Pancreas (tissue), 10 donors: ENCODE results near the gene CCDC83. TPM values are rescaled to one million over a fixed set of nuclear protein-coding genes. Genes with fewer than 3 reads are reported as not detected.

Source experiments
- ATAC-seq, 4 donors: fragments of 200-7000 bp; cut with Tn5 transposase; one replicate each; pipeline versions ENCODE4 v1.8.0 to v1.9.1; 2020; ENCODE audit warnings: mild to moderate bottlenecking in 4 of 4, moderate library complexity in 4 of 4
- DNase-seq, 6 donors: peaks; one replicate each; pipeline ENCODE4 v3.0.0-alpha.2; 2020
- FAIRE-seq: peaks from 2 replicates; lab custom pipeline; 2012; peaks lifted over from hg19 to GRCh38; lab: Jason Lieb, UNC
- H3K27ac ChIP-seq, 4 donors: fragments of 200-600 bp; sonication (generic); 1 replicate in 3 of 4; 2 replicates in 1 of 4; pipeline versions ENCODE4 v1.5.0 to v1.8.0; 2020
- H3K27me3 ChIP-seq, 4 donors: fragments of 200-600 bp; one replicate each; pipeline ENCODE4 v1.8.0; 2021
- H3K36me3 ChIP-seq, 3 donors: fragments of 200-600 bp; sonication (generic) in 1 of 3; one replicate each; pipeline versions ENCODE4 v1.5.0 to v1.8.0; 2020 to 2021
- H3K4me1 ChIP-seq, 3 donors: fragments of 200-600 bp; one replicate each; pipeline ENCODE4 v1.8.0; 2021
- H3K4me3 ChIP-seq, 4 donors: fragments of 200-600 bp; sonication (generic) in 2 of 4; one replicate each; pipeline versions ENCODE4 v1.5.0 to v1.8.0; 2020 to 2021
- H3K9me3 ChIP-seq, 4 donors: fragments of 200-600 bp; one replicate each; pipeline ENCODE4 v1.8.0; 2021
- WGBS, 2 donors: extraction: QIAGEN DNeasy Blood & Tissue Kit; methylation state at CpG; one replicate each; pipeline ENCODE4 v1.1.7; 2013; 5-methylcytosine and 5-hydroxymethylcytosine counted together
- intact Hi-C, 3 donors: fragments of 100-400 bp; cut with DNase I; formaldehyde crosslinking; loops; one replicate each; pipeline versions ENCODE4 v1.11.1 to v1.14.2; 2022
- polyA plus RNA-seq, 2 donors: library from polyadenylated mRNA; stranded (reverse); fragments of 200-250 nt; gene quantifications; one replicate each; pipeline ENCODE4 v1.2.3, GENCODE V29; 2013
- total RNA-seq, 6 donors: library from RNA; stranded (reverse); fragmentation: NEBNext Ultra II Directional in 4 of 6; extraction: Animal tissue kit (Norgen Biotek cat#: 25700) in 4 of 6; gene quantifications; one replicate each; pipeline versions ENCODE4 v1.2.1 to v1.2.4, GENCODE V29; 2021 to 2023
- TF ChIP-seq, protein P1 (sequence below), 4 donors: fragments of 200-600 bp; sonication (generic) in 3 of 4; IDR thresholded peaks; one replicate each; pipeline versions ENCODE4 v1.5.0 to v1.8.0; 2021; ENCODE audit warnings: antibody characterized with exemption in 4 of 4
- donor health status: healthy with polysubstance abuse.
- donor health status: DM: no; HTN: no; CAD: no; lungs with moderate emphysema.
- donor health status: DM: no; HTN: no; CAD: no.
- donor health status: control.
- donor health status: control.
- donor health status: Bipolar disorder and iron deficiency.
- donor health status: DM: yes; HTN: yes; CAD: no.
- donor health status: DM: no; HTN: no; CAD: no.
- donor health status: DM: no; HTN: no; CAD: no.
- donor health status: DM: yes; HTN: yes; CAD: no.

The CCDC83 gene
- total and polyA plus RNA-seq, 8 donors = not detected

DNA sequence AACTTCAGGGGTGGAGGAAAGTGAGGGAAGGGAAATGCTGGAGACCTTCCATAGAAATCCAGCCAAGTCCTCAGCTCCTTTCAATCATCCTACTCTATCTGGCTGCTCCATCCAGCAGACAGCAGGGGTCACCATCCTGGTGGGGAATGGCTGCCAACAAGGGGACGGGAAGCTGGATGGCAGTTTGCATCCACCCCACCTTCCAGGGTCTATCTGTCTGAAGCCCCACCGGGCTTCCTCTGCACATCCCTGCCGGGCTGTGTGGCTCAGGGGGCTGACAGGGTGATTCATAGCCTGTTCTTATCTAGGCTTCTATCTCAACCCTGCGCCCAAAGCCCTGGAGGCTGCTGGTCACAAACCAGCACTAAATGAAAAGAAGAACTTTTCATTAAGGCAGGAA, 45.3 kb upstream of the CCDC83 start:
- FAIRE-seq = no peak

DNA sequence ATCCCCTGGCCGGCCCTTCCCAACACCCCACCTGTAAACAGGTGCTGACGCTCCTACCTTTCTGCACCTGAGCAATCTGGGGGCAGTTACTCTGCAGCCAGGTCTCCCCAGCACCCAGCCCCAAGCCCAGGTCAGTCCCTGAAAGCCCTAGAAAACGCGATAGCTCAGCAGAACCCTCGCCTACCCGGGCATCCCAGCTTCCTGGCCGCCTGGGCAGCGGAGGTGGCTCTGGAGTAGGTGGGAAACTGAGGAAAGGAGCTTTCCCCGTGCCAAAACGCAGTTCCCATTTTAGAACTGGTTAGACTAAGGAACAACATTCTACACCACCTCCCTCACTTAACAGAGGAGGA, 44.7 kb upstream of the CCDC83 start:
- WGBS, 2 donors = 8 to 10% methylated on average over 10 of the region's 10 CpGs
- FAIRE-seq (no peak), DNase-seq (peak in 2 of 6 donors; percentile 40 to 62), ATAC-seq (peak in 3 of 4 donors; percentile 8 to 20 (median 18))
- Histone ChIP-seq H3K9me3 (no peaks in the 10 kb centered on the region), H3K27ac (no peak overlapping the region), H3K4me3 (peak overlapping the region; percentile 48 to 64 (median 54)), H3K27me3 (no peaks in the 10 kb centered on the region), H3K4me1 (no peaks in the 10 kb centered on the region), H3K36me3 (no peaks in the 10 kb centered on the region)
- intact Hi-C loops = no loop called here
- TF ChIP-seq, protein P1, sequence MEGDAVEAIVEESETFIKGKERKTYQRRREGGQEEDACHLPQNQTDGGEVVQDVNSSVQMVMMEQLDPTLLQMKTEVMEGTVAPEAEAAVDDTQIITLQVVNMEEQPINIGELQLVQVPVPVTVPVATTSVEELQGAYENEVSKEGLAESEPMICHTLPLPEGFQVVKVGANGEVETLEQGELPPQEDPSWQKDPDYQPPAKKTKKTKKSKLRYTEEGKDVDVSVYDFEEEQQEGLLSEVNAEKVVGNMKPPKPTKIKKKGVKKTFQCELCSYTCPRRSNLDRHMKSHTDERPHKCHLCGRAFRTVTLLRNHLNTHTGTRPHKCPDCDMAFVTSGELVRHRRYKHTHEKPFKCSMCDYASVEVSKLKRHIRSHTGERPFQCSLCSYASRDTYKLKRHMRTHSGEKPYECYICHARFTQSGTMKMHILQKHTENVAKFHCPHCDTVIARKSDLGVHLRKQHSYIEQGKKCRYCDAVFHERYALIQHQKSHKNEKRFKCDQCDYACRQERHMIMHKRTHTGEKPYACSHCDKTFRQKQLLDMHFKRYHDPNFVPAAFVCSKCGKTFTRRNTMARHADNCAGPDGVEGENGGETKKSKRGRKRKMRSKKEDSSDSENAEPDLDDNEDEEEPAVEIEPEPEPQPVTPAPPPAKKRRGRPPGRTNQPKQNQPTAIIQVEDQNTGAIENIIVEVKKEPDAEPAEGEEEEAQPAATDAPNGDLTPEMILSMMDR (IDR thresholded peaks at IDR 0.05) = no peak

More for the DNA sequence above, 45.3 kb upstream of the CCDC83 start:
- H3K4me3 ChIP-seq = peak overlapping the region in 2 of 4 donors; percentile 52 to 64
- ATAC-seq = no peak
- no peaks in the 10 kb centered on the region for H3K9me3 ChIP-seq
- H3K36me3 ChIP-seq = no peaks in the 10 kb centered on the region
- peak in 2 of 6 donors; percentile 18 to 43 for DNase-seq
- no peak overlapping the region for H3K27ac ChIP-seq
- WGBS, 2 donors = 43 to 45% methylated on average over 4 of the region's 4 CpGs
- no peaks in the 10 kb centered on the region for H3K27me3 ChIP-seq
- intact Hi-C loops = no loop called here
- TF ChIP-seq, protein P1 (IDR thresholded peaks at IDR 0.05) = no peak
- H3K4me1 ChIP-seq = no peaks in the 10 kb centered on the region

DNA sequence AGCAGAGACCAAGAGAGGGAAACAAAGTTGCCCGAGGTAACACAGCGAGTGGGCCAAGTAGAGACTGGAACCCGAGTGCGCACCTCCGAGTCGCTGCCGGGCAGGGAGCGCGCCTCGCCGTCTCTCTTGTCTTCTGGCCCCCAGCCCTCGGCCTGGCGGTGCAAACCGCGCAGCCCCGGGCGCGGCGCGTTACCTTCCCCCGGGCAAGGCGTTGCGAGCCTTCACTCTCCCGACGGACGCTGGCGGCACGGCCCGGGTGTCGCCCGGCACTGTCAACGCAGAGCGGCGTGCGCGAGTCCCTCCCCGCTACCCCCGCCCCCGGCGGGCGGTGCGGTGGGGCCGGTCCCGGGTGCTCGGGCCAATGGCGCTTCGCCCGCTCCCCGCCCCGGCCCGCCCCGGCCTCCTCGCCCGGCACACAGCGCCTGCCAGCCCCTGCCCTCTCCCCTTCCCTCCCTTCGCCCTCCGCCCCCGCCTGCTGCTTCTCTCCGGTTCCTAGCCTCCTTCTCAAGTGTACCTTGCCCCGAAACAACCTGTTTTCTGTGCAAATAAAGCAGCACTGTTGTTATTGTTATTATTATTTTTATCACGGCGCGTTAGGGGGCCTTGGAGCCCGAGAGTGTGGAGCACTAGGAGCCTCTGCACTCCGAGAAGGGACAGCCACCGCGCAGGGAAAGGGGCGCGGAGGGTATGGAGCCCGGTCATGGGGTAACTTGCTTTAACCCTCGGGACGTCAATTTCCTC, 44.1 kb upstream of the CCDC83 start, which contains the start of gene SYTL2:
SYTL2 (minus strand) TSS at position 271 of the 741 bp plus-strand sequence. CDS start 53,416 bp downstream, outside the sequence.
- Histone ChIP-seq H3K36me3 (no peaks in the 10 kb centered on the region), H3K9me3 (no peaks in the 10 kb centered on the region), H3K27ac (no peak within 1 kb of the TSS), H3K4me3 (peak within 1 kb of the TSS; percentile 48 to 64 (median 54)), H3K4me1 (no peaks in the 10 kb centered on the region), H3K27me3 (no peaks in the 10 kb centered on the region)
- no peak for FAIRE-seq
- TF ChIP-seq, protein P1 (IDR thresholded peaks at IDR 0.05) = no peak
- intact Hi-C loops = no loop called here
- WGBS, 2 donors = 1% methylated on average over 57 to 72 of the region's 72 CpGs
- peak; percentile 67 to 91 (median 77) for DNase-seq
- ATAC-seq = peak; percentile 98 to 99 (median 98)

DNA sequence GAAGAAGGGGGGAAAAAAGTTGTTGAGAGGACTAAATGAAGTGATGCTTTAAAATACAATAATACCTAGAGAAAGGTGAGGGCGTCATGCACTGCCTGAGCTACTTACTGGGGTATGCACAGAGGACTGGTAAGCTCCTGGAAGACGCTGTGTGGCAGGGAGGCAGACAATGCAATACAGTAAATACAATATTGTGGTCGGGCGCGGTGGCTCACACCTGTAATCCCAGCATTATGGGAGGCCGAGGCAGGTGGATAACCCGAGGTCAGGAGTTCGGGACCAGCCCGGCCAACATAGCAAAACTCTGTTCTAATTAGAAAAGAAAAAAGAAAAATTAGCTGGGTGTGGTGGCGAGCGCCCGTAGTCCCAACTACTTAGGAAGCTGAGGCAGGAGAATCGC, 43.6 kb upstream of the CCDC83 start:
- Histone ChIP-seq H3K4me1 (no peaks in the 10 kb centered on the region), H3K27me3 (no peaks in the 10 kb centered on the region), H3K27ac (no peak overlapping the region), H3K9me3 (no peaks in the 10 kb centered on the region), H3K4me3 (peak overlapping the region in 3 of 4 donors; percentile 48 to 64 (median 52)), H3K36me3 (no peaks in the 10 kb centered on the region)
- FAIRE-seq = no peak
- peak in 1 of 6 donors; percentile 19 for DNase-seq
- intact Hi-C loops = no loop called here
- TF ChIP-seq, protein P1 (IDR thresholded peaks at IDR 0.05) = no peak
- WGBS, 2 donors = 77 to 78% methylated on average over 13 of the region's 13 CpGs
- no peak for ATAC-seq

DNA sequence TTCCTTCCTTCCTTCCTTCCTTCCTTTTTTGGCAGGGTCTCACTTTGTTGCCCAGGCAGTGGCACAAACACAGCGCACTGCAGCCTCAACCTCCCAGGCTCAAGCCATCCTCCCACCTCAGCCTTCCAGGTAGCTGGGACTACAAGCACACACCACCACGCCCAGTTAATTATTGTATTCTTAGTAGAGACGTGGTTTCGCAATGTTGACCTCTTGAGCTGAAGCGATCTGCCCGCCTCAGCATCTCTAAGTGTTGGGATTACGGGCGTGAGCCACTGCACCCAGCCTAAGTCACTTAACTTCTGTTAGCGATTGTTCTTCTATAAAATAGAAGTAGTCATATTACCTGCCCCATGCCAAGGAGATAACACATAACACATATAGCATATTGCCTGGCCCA, 41.5 kb upstream of the CCDC83 start:
- Histone ChIP-seq H3K36me3 (no peaks in the 10 kb centered on the region), H3K4me3 (no peak overlapping the region), H3K27ac (no peak overlapping the region), H3K9me3 (no peaks in the 10 kb centered on the region), H3K27me3 (no peaks in the 10 kb centered on the region), H3K4me1 (no peaks in the 10 kb centered on the region)
- no peak for FAIRE-seq
- 92 to 93% methylated on average over 9 of the region's 9 CpGs for WGBS, 2 donors
- no peak for ATAC-seq
- intact Hi-C loops = no loop called here
- TF ChIP-seq, protein P1 (IDR thresholded peaks at IDR 0.05) = no peak
- DNase-seq = no peak
